ENCODE data around the gene PRR23E.

The PRR23E gene

GRCh38 chr3:127212231-127212630, 19.3 kb downstream of the PRR23E start:
- Histone ChIP-seq H4K91ac (ENCODE audit: low read length) (no peak overlapping the region), H2BK12ac (ENCODE audit: low read length in 2 of 2) (no peak overlapping the region), H2BK5ac (ENCODE audit: low read depth, low read length, poor library complexity, severe bottlenecking) (no peak overlapping the region), H2AK5ac (ENCODE audit: low read length, severe bottlenecking) (no peak overlapping the region), H3K4me1 (ENCODE audit: control insufficient read depth, insufficient read depth, low read depth, low read length) (no peaks in the 10 kb centered on the region), H3K4ac (ENCODE audit: low read depth in 1 of 2, low read length in 2 of 2) (no peak overlapping the region), H2BK120ac (ENCODE audit: low read depth, low read length) (no peak overlapping the region), H2AFZ (ENCODE audit: low read depth, low read length) (no peak overlapping the region), H3K4me3 (ENCODE audit: insufficient read depth in 1 of 2, low read depth in 1 of 2, low read length in 2 of 2) (no peak overlapping the region), H3K14ac (ENCODE audit: low read length in 2 of 2) (no peak overlapping the region), H3K9me3 (ENCODE audit: control insufficient read depth, low read length) (no peaks in the 10 kb centered on the region), H3K9ac (ENCODE audit: low read length) (no peak overlapping the region), H3K27ac (ENCODE audit: low read length, poor library complexity, severe bottlenecking) (no peak overlapping the region), H3K4me2 (ENCODE audit: low read length, poor library complexity, severe bottlenecking) (no peak overlapping the region), H2BK15ac (ENCODE audit: low read depth, poor library complexity, severe bottlenecking) (no peak overlapping the region), H3K23ac (ENCODE audit: low read length in 2 of 2) (no peak overlapping the region), H3K27me3 (ENCODE audit: control insufficient read depth in 1 of 2, insufficient read depth in 1 of 2, low read length in 2 of 2) (peaks cover 15 to 32% of the 10 kb centered on the region in 2 experiments), H3K18ac (ENCODE audit: low read depth in 1 of 2, low read length in 2 of 2) (no peak overlapping the region), H4K8ac (ENCODE audit: low read length) (no peak overlapping the region), H3K79me1 (replicated peaks; ENCODE audit: low read length, poor library complexity, severe bottlenecking) (no peaks in the 10 kb centered on the region), H3K36me3 (ENCODE audit: control insufficient read depth in 1 of 2, insufficient read depth in 2 of 2, low read depth in 1 of 2, low read length in 2 of 2) (no peaks in the 10 kb centered on the region)
- no peak for DNase-seq
- 77% methylated on average over 3 of the region's 3 CpGs for WGBS

GRCh38 chr3:127212711-127213110, 19.8 kb downstream of the PRR23E start:
- no peak overlapping the region for H2BK15ac ChIP-seq (ENCODE audit: low read depth, poor library complexity, severe bottlenecking)
- H3K27me3 ChIP-seq (ENCODE audit: control insufficient read depth in 1 of 2, insufficient read depth in 1 of 2, low read length in 2 of 2), result peaks cover 11 to 27% of the 10 kb centered on the region in 2 experiments
- no peak overlapping the region for H2BK120ac ChIP-seq (ENCODE audit: low read depth, low read length)
- WGBS, result 74% methylated on average over 5 of the region's 5 CpGs
- H2AK5ac ChIP-seq (ENCODE audit: low read length, severe bottlenecking), result no peak overlapping the region
- no peak overlapping the region for H3K23ac ChIP-seq (ENCODE audit: low read length in 2 of 2)
- H3K4me3 ChIP-seq (ENCODE audit: insufficient read depth in 1 of 2, low read depth in 1 of 2, low read length in 2 of 2), result no peak overlapping the region
- H3K9me3 ChIP-seq (ENCODE audit: control insufficient read depth, low read length), result no peaks in the 10 kb centered on the region
- no peaks in the 10 kb centered on the region for H3K79me1 ChIP-seq (replicated peaks; ENCODE audit: low read length, poor library complexity, severe bottlenecking)
- no peak overlapping the region for H4K8ac ChIP-seq (ENCODE audit: low read length)
- no peaks in the 10 kb centered on the region for H3K36me3 ChIP-seq (ENCODE audit: control insufficient read depth in 1 of 2, insufficient read depth in 2 of 2, low read depth in 1 of 2, low read length in 2 of 2)
- H3K14ac ChIP-seq (ENCODE audit: low read length in 2 of 2), result no peak overlapping the region
- no peak overlapping the region for H3K4me2 ChIP-seq (ENCODE audit: low read length, poor library complexity, severe bottlenecking)
- H2BK5ac ChIP-seq (ENCODE audit: low read depth, low read length, poor library complexity, severe bottlenecking), result no peak overlapping the region
- H3K27ac ChIP-seq (ENCODE audit: low read length, poor library complexity, severe bottlenecking), result no peak overlapping the region
- no peak overlapping the region for H3K4ac ChIP-seq (ENCODE audit: low read depth in 1 of 2, low read length in 2 of 2)
- H3K4me1 ChIP-seq (ENCODE audit: control insufficient read depth, insufficient read depth, low read depth, low read length), result no peaks in the 10 kb centered on the region
- H2BK12ac ChIP-seq (ENCODE audit: low read length in 2 of 2), result no peak overlapping the region
- no peak for DNase-seq
- no peak overlapping the region for H4K91ac ChIP-seq (ENCODE audit: low read length)
- no peak overlapping the region for H2AFZ ChIP-seq (ENCODE audit: low read depth, low read length)
- H3K9ac ChIP-seq (ENCODE audit: low read length), result no peak overlapping the region
- H3K18ac ChIP-seq (ENCODE audit: low read depth in 1 of 2, low read length in 2 of 2), result no peak overlapping the region

- Histone ChIP-seq H2AFZ (ENCODE audit: low read depth, low read length) (no peak overlapping the region), H2BK5ac (ENCODE audit: low read depth, low read length, poor library complexity, severe bottlenecking) (no peak overlapping the region), H3K9ac (ENCODE audit: low read length) (no peak overlapping the region), H3K27ac (ENCODE audit: low read length, poor library complexity, severe bottlenecking) (no peak overlapping the region), H3K79me1 (replicated peaks; ENCODE audit: low read length, poor library complexity, severe bottlenecking) (no peaks in the 10 kb centered on the region), H3K14ac (ENCODE audit: low read length in 2 of 2) (no peak overlapping the region), H4K91ac (ENCODE audit: low read length) (no peak overlapping the region), H3K9me3 (ENCODE audit: control insufficient read depth, low read length) (no peaks in the 10 kb centered on the region), H3K4me1 (ENCODE audit: control insufficient read depth, insufficient read depth, low read depth, low read length) (no peaks in the 10 kb centered on the region), H3K4me3 (ENCODE audit: insufficient read depth in 1 of 2, low read depth in 1 of 2, low read length in 2 of 2) (no peak overlapping the region), H4K8ac (ENCODE audit: low read length) (no peak overlapping the region), H2AK5ac (ENCODE audit: low read length, severe bottlenecking) (no peak overlapping the region), H2BK12ac (ENCODE audit: low read length in 2 of 2) (no peak overlapping the region), H2BK120ac (ENCODE audit: low read depth, low read length) (no peak overlapping the region), H3K4ac (ENCODE audit: low read depth in 1 of 2, low read length in 2 of 2) (no peak overlapping the region), H3K18ac (ENCODE audit: low read depth in 1 of 2, low read length in 2 of 2) (no peak overlapping the region), H2BK15ac (ENCODE audit: low read depth, poor library complexity, severe bottlenecking) (no peak overlapping the region), H3K36me3 (ENCODE audit: control insufficient read depth in 1 of 2, insufficient read depth in 2 of 2, low read depth in 1 of 2, low read length in 2 of 2) (no peaks in the 10 kb centered on the region), H3K27me3 (ENCODE audit: control insufficient read depth in 1 of 2, insufficient read depth in 1 of 2, low read length in 2 of 2) (peaks cover 13 to 29% of the 10 kb centered on the region in 2 experiments), H3K4me2 (ENCODE audit: low read length, poor library complexity, severe bottlenecking) (no peak overlapping the region), H3K23ac (ENCODE audit: low read length in 2 of 2) (no peak overlapping the region)
- DNase-seq, result no peak
- whole genome bisulfite sequencing, result 45% methylated on average over 2 of the region's 4 CpGs
Measured at GRCh38 chr3:127213381-127213918, 20.5 kb downstream of the PRR23E start.

- H3K14ac ChIP-seq (ENCODE audit: low read length in 2 of 2), result no peak overlapping the region
- H3K27ac ChIP-seq (ENCODE audit: low read length, poor library complexity, severe bottlenecking), result no peak overlapping the region
- H3K9ac ChIP-seq (ENCODE audit: low read length), result no peak overlapping the region
- H3K36me3 ChIP-seq (ENCODE audit: control insufficient read depth in 1 of 2, insufficient read depth in 2 of 2, low read depth in 1 of 2, low read length in 2 of 2), result no peaks in the 10 kb centered on the region
- H3K79me1 ChIP-seq (replicated peaks; ENCODE audit: low read length, poor library complexity, severe bottlenecking), result no peaks in the 10 kb centered on the region
- peaks cover 5 to 25% of the 10 kb centered on the region in 2 experiments for H3K27me3 ChIP-seq (ENCODE audit: control insufficient read depth in 1 of 2, insufficient read depth in 1 of 2, low read length in 2 of 2)
- no peak overlapping the region for H3K4me3 ChIP-seq (ENCODE audit: insufficient read depth in 1 of 2, low read depth in 1 of 2, low read length in 2 of 2)
- no peak overlapping the region for H3K18ac ChIP-seq (ENCODE audit: low read depth in 1 of 2, low read length in 2 of 2)
- H3K23ac ChIP-seq (ENCODE audit: low read length in 2 of 2), result no peak overlapping the region
- H4K91ac ChIP-seq (ENCODE audit: low read length), result no peak overlapping the region
- no peak overlapping the region for H2BK12ac ChIP-seq (ENCODE audit: low read length in 2 of 2)
- H2AK5ac ChIP-seq (ENCODE audit: low read length, severe bottlenecking), result no peak overlapping the region
- WGBS, result 55% methylated on average over 3 of the region's 3 CpGs
- no peak overlapping the region for H2BK5ac ChIP-seq (ENCODE audit: low read depth, low read length, poor library complexity, severe bottlenecking)
- no peak overlapping the region for H3K4me2 ChIP-seq (ENCODE audit: low read length, poor library complexity, severe bottlenecking)
- no peak overlapping the region for H2BK15ac ChIP-seq (ENCODE audit: low read depth, poor library complexity, severe bottlenecking)
- H2AFZ ChIP-seq (ENCODE audit: low read depth, low read length), result no peak overlapping the region
- no peaks in the 10 kb centered on the region for H3K9me3 ChIP-seq (ENCODE audit: control insufficient read depth, low read length)
- H4K8ac ChIP-seq (ENCODE audit: low read length), result no peak overlapping the region
- H2BK120ac ChIP-seq (ENCODE audit: low read depth, low read length), result no peak overlapping the region
- no peak overlapping the region for H3K4ac ChIP-seq (ENCODE audit: low read depth in 1 of 2, low read length in 2 of 2)
- H3K4me1 ChIP-seq (ENCODE audit: control insufficient read depth, insufficient read depth, low read depth, low read length), result no peaks in the 10 kb centered on the region
- DNase-seq, result no peak
Measured at GRCh38 chr3:127214975-127215374, 22.0 kb downstream of the PRR23E start.

All from mesenchymal stem cell (in vitro differentiated cells and primary cell).